Endothelial cell of umbilical vein (primary cell): ENCODE results near the gene ANKRD44. TPM values are rescaled to one million over a fixed set of nuclear protein-coding genes. Genes with fewer than 3 reads are reported as not detected.

Source experiments
- BruUV-seq: library from RNA; stranded (reverse); fragments of 400-500 nt; replicated peaks from 2 replicates; lab custom pipeline; 2021; lab: Mats Ljungman, UMichigan
- CTCF ChIA-PET: fragments of 300-600, 350-600 bp; sonication (Branson Sonifier 250); formaldehyde crosslinking; loops from one replicate; lab custom pipeline; 2021; ENCODE audit warnings: antibody characterized with exemption, inconsistent platforms; lab: Charles Lee
- POLR2A ChIA-PET: fragments of 300-600, 350-600 bp; sonication (Branson Sonifier 250); formaldehyde crosslinking; loops from one replicate; lab custom pipeline; 2021; ENCODE audit warnings: antibody characterized with exemption, inconsistent platforms; lab: Charles Lee
- DNase-seq: peaks from one replicate; pipeline ENCODE4 v3.0.0-alpha.2; 2011; ENCODE audit warnings: low read depth, low spot score
- FAIRE-seq: peaks from 2 replicates; lab custom pipeline; 2011; peaks lifted over from hg19 to GRCh38; lab: Jason Lieb, UNC
- H2AFZ ChIP-seq: 2 replicates; pipeline ENCODE4 v1.6.0; 2012; ENCODE audit warnings: low read depth, low read length, control low read depth, inconsistent platforms
- H3K27ac ChIP-seq: 2 replicates; pipeline ENCODE4 v1.5.1; 2011; ENCODE audit warnings: low read depth, mild to moderate bottlenecking, control low read depth, low read length, moderate library complexity; ENCODE audit not compliant: insufficient read depth
- H3K27me3 ChIP-seq, 2 experiments: 2 replicates each; pipeline versions ENCODE4 v1.6.0 to v1.6.1; 2011; ENCODE audit warnings: low read length in 2 of 2, mixed read lengths in 1 of 2; ENCODE audit not compliant: control insufficient read depth in 2 of 2, insufficient read depth in 2 of 2
- H3K36me3 ChIP-seq, 2 experiments: 2 replicates in 1 of 2; 3 replicates in 1 of 2; pipeline ENCODE4 v1.5.1; 2011; ENCODE audit warnings: low read length in 2 of 2, mild to moderate bottlenecking in 1 of 2, moderate library complexity in 1 of 2; ENCODE audit not compliant: control insufficient read depth in 2 of 2, insufficient read depth in 2 of 2; ENCODE audit errors: extremely low read depth in 1 of 2
- H3K4me1 ChIP-seq: 3 replicates; pipeline ENCODE4 v1.5.1; 2011; ENCODE audit warnings: mild to moderate bottlenecking, low read length; ENCODE audit not compliant: control insufficient read depth, insufficient read depth; ENCODE audit errors: extremely low read depth
- H3K4me2 ChIP-seq: 2 replicates; pipeline ENCODE4 v1.6.1; 2011; ENCODE audit warnings: low read length, control low read depth, mixed read lengths; ENCODE audit not compliant: insufficient read depth
- H3K4me3 ChIP-seq, 3 experiments: fragments of 200-600 bp in 1 of 3; sonication (generic), shearing (Covaris generic) in 1 of 3; replicated peaks in 1 of 3; 2 replicates each; pipeline ENCODE4 v1.5.1; 2011 to 2016; ENCODE audit warnings: control low read depth in 3 of 3, low read length in 3 of 3, mild to moderate bottlenecking in 2 of 3, inconsistent platforms in 1 of 3, low read depth in 1 of 3, moderate library complexity in 1 of 3; ENCODE audit not compliant: insufficient read depth in 1 of 3
- H3K79me2 ChIP-seq: 2 replicates; pipeline ENCODE4 v1.6.0; 2012; ENCODE audit warnings: low read length, inconsistent platforms; ENCODE audit not compliant: control insufficient read depth, insufficient read depth
- H3K9ac ChIP-seq: replicated peaks from 2 replicates; pipeline ENCODE3; 2011; ENCODE audit warnings: low read length, control low read depth; ENCODE audit not compliant: insufficient read depth; ENCODE audit errors: extremely low read depth
- H3K9me1 ChIP-seq: replicated peaks from 3 replicates; pipeline ENCODE4 v1.6.0; 2011; ENCODE audit warnings: mild to moderate bottlenecking, low read length; ENCODE audit not compliant: control insufficient read depth, insufficient read depth; ENCODE audit errors: extremely low read depth
- H3K9me3 ChIP-seq: replicated peaks from 2 replicates; pipeline ENCODE4 v1.5.1; 2012; ENCODE audit warnings: low read length, inconsistent platforms; ENCODE audit not compliant: control insufficient read depth, insufficient read depth
- H4K20me1 ChIP-seq: replicated peaks from 2 replicates; pipeline ENCODE3; 2011; ENCODE audit warnings: mild to moderate bottlenecking, low read length; ENCODE audit not compliant: control insufficient read depth, insufficient read depth; ENCODE audit errors: extremely low read depth
- EZH2 ChIP-seq: IDR thresholded peaks from 2 replicates; pipeline ENCODE4 v1.6.1; 2012; ENCODE audit warnings: borderline replicate concordance, low read depth, mild to moderate bottlenecking, moderate library complexity, low read length, inconsistent platforms; ENCODE audit not compliant: severe bottlenecking
- FOS ChIP-seq: IDR thresholded peaks from 2 replicates; pipeline ENCODE4 v1.6.1; 2011; ENCODE audit warnings: mild to moderate bottlenecking, low read length, moderate library complexity, borderline replicate concordance; ENCODE audit not compliant: insufficient read depth
- GATA2 ChIP-seq: IDR thresholded peaks from 2 replicates; pipeline ENCODE4 v1.7.0; 2011; ENCODE audit warnings: low read depth, mild to moderate bottlenecking, moderate library complexity, mixed read lengths, low read length; ENCODE audit not compliant: insufficient read length, insufficient read depth
- JUN ChIP-seq: IDR thresholded peaks from 2 replicates; pipeline ENCODE4 v1.6.1; 2011; ENCODE audit warnings: borderline replicate concordance, low read depth; ENCODE audit not compliant: insufficient read length, insufficient read depth
- MYC ChIP-seq: IDR thresholded peaks from one replicate; pipeline ENCODE4 v1.6.1; 2011; ENCODE audit warnings: mild to moderate bottlenecking, low read depth, low read length
- POLR2A ChIP-seq: IDR thresholded peaks from 2 replicates; pipeline ENCODE4 v1.6.1; 2012; ENCODE audit warnings: low read depth, mild to moderate bottlenecking, control low read depth, low read length
- POLR2AphosphoS5 ChIP-seq: IDR thresholded peaks from 2 replicates; pipeline ENCODE4 v1.6.1; 2012; ENCODE audit warnings: low read depth, mild to moderate bottlenecking, control low read depth, low read length, moderate library complexity; ENCODE audit not compliant: insufficient read depth
- dilution Hi-C: fragments of 300-500 bp; cut with MboI; formaldehyde crosslinking; loops from one replicate; pipeline ENCODE4 v1.15.0; 2019; ENCODE audit warnings: low sequenced_read_pairs; ENCODE audit not compliant: extremely low pct_ligation_motif_present
- intact Hi-C: fragments of 100-400 bp; cut with micrococcal nuclease; formaldehyde crosslinking; loops from one replicate; pipeline ENCODE4 v1.10.0; 2022
- polyA plus RNA-seq, 4 experiments: library from polyadenylated mRNA; depleted of rRNA in 3 of 4; stranded (reverse) in 3 of 4; unstranded in 1 of 4; fragments of >200 nt; gene quantifications; 2 replicates each; pipeline versions ENCODE4 v1.2.1 to v1.2.3, GENCODE V29; 2011 to 2012; ENCODE audit warnings: missing spikeins in 1 of 4
- total RNA-seq: library from RNA; stranded (reverse); gene quantifications from 2 replicates; pipeline ENCODE4 v1.2.3, GENCODE V29; 2021
- TF ChIP-seq, protein P1 (sequence below), 2 donors: IDR thresholded peaks; 1 replicate in 1 of 2; 2 replicates in 1 of 2; pipeline ENCODE4 v1.5.1; 2011; ENCODE audit warnings: low read length in 2 of 2, mild to moderate bottlenecking in 2 of 2, moderate library complexity in 2 of 2, control low read depth in 1 of 2, inconsistent platforms in 1 of 2, low read depth in 1 of 2; ENCODE audit not compliant: insufficient read depth in 1 of 2; ENCODE audit errors: extremely low read depth in 1 of 2
- TF ChIP-seq, protein P2 (sequence below): IDR thresholded peaks from 2 replicates; pipeline ENCODE4 v1.6.1; 2011; ENCODE audit not compliant: insufficient read depth, insufficient read length

ANKRD44 gene
- total and polyA plus RNA-seq, 2 donors (not counting 3 experiments of a cell fraction or from before 2014, with no cell fraction given) = 3.4 to 6.1 TPM

- TF ChIP-seq POLR2A (no peak), MYC (no peak), JUN (no peak), EZH2 (no peak), FOS (no peak), POLR2AphosphoS5 (no peak), GATA2 (no peak)
- TF ChIP-seq, protein P1, sequence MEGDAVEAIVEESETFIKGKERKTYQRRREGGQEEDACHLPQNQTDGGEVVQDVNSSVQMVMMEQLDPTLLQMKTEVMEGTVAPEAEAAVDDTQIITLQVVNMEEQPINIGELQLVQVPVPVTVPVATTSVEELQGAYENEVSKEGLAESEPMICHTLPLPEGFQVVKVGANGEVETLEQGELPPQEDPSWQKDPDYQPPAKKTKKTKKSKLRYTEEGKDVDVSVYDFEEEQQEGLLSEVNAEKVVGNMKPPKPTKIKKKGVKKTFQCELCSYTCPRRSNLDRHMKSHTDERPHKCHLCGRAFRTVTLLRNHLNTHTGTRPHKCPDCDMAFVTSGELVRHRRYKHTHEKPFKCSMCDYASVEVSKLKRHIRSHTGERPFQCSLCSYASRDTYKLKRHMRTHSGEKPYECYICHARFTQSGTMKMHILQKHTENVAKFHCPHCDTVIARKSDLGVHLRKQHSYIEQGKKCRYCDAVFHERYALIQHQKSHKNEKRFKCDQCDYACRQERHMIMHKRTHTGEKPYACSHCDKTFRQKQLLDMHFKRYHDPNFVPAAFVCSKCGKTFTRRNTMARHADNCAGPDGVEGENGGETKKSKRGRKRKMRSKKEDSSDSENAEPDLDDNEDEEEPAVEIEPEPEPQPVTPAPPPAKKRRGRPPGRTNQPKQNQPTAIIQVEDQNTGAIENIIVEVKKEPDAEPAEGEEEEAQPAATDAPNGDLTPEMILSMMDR (IDR thresholded peaks at IDR 0.05; ENCODE audit: extremely low read depth in 1 of 2, insufficient read depth in 1 of 2, low read depth in 1 of 2, low read length in 2 of 2) = no peak
- TF ChIP-seq, protein P2, sequence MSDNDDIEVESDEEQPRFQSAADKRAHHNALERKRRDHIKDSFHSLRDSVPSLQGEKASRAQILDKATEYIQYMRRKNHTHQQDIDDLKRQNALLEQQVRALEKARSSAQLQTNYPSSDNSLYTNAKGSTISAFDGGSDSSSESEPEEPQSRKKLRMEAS = no peak
- Histone ChIP-seq H3K9me3 (no peaks in the 10 kb centered on the region), H3K36me3 (no peaks in the 10 kb centered on the region), H3K79me2 (no peaks in the 10 kb centered on the region), H2AFZ (no peak overlapping the region), H4K20me1 (no peaks in the 10 kb centered on the region), H3K4me3 (no peak overlapping the region), H3K4me2 (no peak overlapping the region), H3K9ac (no peak overlapping the region), H3K9me1 (no peaks in the 10 kb centered on the region), H3K4me1 (no peaks in the 10 kb centered on the region), H3K27ac (no peak overlapping the region), H3K27me3 (no peaks in the 10 kb centered on the region)
- dilution Hi-C loops = no loop called here
- FAIRE-seq (no peak), DNase-seq (no peak)
- intact Hi-C loops = no loop called here
- no TSS peak for BruUV-seq
- ChIA-PET POLR2A (no interaction called here), CTCF (no interaction called here)
Observed at GRCh38 chr2:197241596-197241995, 69.0 kb downstream of the ANKRD44 start.
